Activated T-cell treated with anti-CD3 and anti-CD28 coated beads, Interleukin-2, amount 50 U/mL, for 24 hours (primary cell): ENCODE results near the gene CTBP2.
A peak's percentile ranks its signal among the peaks of the same experiment; 100 is the strongest.

Source experiments
- DNase-seq: peaks from one replicate; pipeline ENCODE4 v3.0.0-alpha.2; 2020
- H3K27ac Mint-ChIP-seq: 2 replicates; pipeline ENCODE4 v1.8.0; 2020; ENCODE audit warnings: mild to moderate bottlenecking, mixed read lengths
- H3K27me3 Mint-ChIP-seq: 2 replicates; pipeline ENCODE4 v1.8.0; 2020; ENCODE audit warnings: mixed read lengths
- H3K36me3 Mint-ChIP-seq: 2 replicates; pipeline ENCODE4 v1.8.0; 2020; ENCODE audit warnings: low read depth, mixed read lengths
- H3K4me1 Mint-ChIP-seq: 2 replicates; pipeline ENCODE4 v1.8.0; 2020; ENCODE audit warnings: low read depth, mixed read lengths
- H3K4me3 Mint-ChIP-seq: 2 replicates; pipeline ENCODE4 v1.8.0; 2020; ENCODE audit warnings: mild to moderate bottlenecking, moderate library complexity, mixed read lengths
- H3K9me3 Mint-ChIP-seq: 2 replicates; pipeline ENCODE4 v1.8.0; 2020; ENCODE audit warnings: mixed read lengths

The CTBP2 gene

GRCh38 chr10:125002423-125003145, 157.8 kb downstream of the CTBP2 start:
- peak; percentile 15 for DNase-seq
- Mint-ChIP-seq H3K9me3 (no peaks in the 10 kb centered on the region), H3K27ac (no peak overlapping the region), H3K27me3 (peaks cover 3% of the 10 kb centered on the region), H3K36me3 (no peaks in the 10 kb centered on the region), H3K4me1 (no peaks in the 10 kb centered on the region), H3K4me3 (no peak overlapping the region)

DNA sequence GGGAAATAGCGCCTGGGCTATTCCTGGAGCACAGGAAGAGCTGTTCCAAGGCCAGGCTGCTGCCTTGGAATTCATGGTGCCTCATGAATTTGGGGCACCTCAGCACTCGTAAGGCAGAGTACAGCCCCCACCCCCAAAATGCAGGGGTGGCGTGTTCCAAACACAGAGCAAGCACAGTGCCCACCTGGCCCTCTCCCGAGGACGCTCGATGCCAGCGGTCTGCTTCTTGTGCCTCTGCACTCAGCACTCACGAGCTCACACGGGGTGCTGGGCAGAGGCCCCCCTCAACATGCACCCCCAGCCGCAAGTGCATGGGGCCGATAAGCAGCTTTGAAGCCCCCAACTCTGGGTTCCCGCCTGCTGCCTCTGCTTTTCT, 158.3 kb downstream of the CTBP2 start:
- no peaks in the 10 kb centered on the region for H3K9me3 Mint-ChIP-seq
- H3K27ac Mint-ChIP-seq, result no peak overlapping the region
- no peak for DNase-seq
- H3K4me1 Mint-ChIP-seq, result no peaks in the 10 kb centered on the region
- peaks cover 3% of the 10 kb centered on the region for H3K27me3 Mint-ChIP-seq
- no peak overlapping the region for H3K4me3 Mint-ChIP-seq
- H3K36me3 Mint-ChIP-seq, result no peaks in the 10 kb centered on the region

DNA sequence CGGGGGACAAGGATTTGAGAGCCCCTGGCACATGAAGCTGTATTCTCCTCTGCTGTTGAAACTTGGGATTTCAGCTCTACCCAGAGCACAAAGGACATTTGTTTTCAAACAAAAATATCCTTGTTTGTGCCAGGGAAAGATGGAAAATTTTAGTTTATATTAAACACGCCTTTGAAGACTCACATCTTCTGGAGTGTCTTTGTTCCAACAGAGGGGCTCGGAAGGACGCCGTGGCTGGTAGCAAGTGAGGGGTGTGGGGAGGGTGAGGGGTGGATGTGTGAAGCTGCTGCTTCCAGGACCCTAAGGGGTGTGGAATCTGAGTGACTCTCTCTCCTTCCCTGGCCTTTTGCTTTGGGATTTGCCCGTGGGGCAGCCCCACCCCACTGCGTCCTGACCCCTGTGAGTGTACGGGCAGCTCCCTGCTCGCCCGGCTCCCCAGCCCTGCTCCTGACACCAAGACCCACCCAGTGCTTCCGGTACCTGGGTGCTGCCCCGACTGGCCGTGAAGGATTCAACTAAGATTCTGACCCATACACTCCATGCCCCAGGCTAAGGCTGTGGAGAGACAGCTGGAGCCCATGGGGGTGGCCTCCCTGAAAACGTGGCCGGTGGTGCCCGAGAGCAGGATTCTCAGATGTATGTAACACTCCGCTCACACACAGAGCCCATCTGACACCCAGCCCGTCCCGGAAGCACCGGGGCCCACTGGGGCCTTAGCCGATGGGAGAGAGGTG, 158.9 kb downstream of the CTBP2 start:
- no peak overlapping the region for H3K4me3 Mint-ChIP-seq
- H3K4me1 Mint-ChIP-seq, result no peaks in the 10 kb centered on the region
- H3K27ac Mint-ChIP-seq, result no peak overlapping the region
- H3K36me3 Mint-ChIP-seq, result no peaks in the 10 kb centered on the region
- no peaks in the 10 kb centered on the region for H3K9me3 Mint-ChIP-seq
- DNase-seq, result peak; percentile 26
- H3K27me3 Mint-ChIP-seq, result peaks cover 3% of the 10 kb centered on the region

- Mint-ChIP-seq H3K27ac (no peak overlapping the region), H3K36me3 (no peaks in the 10 kb centered on the region), H3K27me3 (peaks cover 3% of the 10 kb centered on the region), H3K9me3 (no peaks in the 10 kb centered on the region), H3K4me3 (no peak overlapping the region), H3K4me1 (no peaks in the 10 kb centered on the region)
- DNase-seq, result peak; percentile 27
These were observed 159.7 kb downstream of the CTBP2 start for GRCh38 chr10:125000366-125001312.

DNA sequence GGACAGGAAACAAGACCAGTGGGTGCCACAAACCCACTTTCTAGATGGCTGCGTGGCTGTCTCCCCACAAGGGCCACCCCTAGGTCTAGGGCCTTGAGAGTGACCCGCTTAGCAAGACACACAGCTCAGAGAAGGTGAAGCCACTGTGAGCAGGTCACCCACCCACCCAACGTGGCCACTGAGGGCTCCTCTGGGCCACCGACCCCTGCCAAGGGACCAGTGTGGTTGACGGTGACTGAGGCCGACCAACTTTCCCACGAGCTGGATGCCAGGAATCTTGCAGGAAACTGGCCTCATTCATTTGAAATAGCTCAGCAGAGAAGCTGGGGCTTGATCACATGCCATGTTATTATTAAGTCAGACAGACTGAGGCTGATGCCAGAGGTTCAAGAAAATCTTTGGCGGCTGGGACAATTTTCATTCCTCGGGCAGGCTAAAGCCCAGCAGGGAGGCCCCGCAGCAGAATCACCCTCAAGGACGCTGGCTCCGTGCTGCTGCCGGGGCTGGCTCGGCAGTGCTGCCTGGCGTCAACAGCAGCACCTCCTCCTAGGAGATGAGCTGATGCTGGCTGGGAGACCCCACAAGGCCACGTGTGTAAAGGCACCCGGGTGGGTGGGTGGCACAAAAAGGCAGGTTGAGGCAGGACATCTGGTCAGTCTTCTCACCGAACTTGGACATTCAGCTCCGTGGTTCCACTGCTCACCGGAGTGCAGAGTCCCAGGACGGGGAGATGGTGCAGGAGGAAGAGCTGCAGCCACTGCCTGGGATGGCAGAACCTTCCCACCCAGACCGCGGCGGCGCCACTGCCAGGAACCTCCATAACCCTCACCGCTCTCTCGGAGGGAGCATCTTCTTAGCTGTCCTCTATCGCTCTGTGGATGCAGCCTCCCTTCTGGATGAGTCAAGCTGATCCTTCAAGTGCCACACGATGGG, 160.7 kb downstream of the CTBP2 start:
- Mint-ChIP-seq H3K4me3 (no peak overlapping the region), H3K27ac (no peak overlapping the region), H3K27me3 (peaks cover 3% of the 10 kb centered on the region), H3K36me3 (no peaks in the 10 kb centered on the region), H3K9me3 (no peaks in the 10 kb centered on the region), H3K4me1 (no peaks in the 10 kb centered on the region)
- DNase-seq, result peak; percentile 20

DNA sequence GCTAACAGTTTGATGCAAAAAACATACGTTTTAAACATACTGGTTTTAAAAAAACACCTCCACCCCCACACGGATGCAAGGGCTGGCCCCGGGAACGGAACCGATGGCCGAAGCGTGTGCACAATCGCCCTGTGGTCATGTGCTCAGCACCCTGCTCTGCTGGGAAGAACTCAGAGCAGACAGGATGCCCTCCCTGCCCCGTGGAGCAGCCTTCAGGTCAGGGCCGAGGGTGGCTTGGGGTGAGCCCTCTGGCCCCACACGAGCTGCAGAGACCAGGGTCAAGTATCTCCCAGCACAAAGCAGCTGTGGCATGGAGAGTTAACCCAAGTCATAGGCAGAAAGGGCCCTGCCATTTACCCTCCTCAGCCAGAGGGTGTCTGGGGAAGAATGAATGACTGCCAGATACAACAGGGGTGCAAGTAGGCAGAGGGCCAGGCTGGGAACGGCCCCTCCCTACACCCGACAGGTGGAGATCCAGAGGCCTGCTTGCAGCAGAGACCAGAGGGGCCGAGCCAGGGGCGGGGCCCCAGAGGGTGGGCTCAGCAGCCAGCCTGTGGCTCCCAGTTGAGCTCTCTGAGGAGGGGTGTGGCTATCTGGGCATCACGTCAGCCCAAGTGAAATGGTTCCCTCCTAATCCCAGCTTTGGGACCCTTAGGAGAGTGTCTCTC, 161.6 kb downstream of the CTBP2 start:
- peak; percentile 25 for DNase-seq
- H3K27ac Mint-ChIP-seq, result no peak overlapping the region
- H3K9me3 Mint-ChIP-seq, result no peaks in the 10 kb centered on the region
- H3K4me1 Mint-ChIP-seq, result no peaks in the 10 kb centered on the region
- peaks cover 3% of the 10 kb centered on the region for H3K27me3 Mint-ChIP-seq
- no peak overlapping the region for H3K4me3 Mint-ChIP-seq
- H3K36me3 Mint-ChIP-seq, result no peaks in the 10 kb centered on the region

DNA sequence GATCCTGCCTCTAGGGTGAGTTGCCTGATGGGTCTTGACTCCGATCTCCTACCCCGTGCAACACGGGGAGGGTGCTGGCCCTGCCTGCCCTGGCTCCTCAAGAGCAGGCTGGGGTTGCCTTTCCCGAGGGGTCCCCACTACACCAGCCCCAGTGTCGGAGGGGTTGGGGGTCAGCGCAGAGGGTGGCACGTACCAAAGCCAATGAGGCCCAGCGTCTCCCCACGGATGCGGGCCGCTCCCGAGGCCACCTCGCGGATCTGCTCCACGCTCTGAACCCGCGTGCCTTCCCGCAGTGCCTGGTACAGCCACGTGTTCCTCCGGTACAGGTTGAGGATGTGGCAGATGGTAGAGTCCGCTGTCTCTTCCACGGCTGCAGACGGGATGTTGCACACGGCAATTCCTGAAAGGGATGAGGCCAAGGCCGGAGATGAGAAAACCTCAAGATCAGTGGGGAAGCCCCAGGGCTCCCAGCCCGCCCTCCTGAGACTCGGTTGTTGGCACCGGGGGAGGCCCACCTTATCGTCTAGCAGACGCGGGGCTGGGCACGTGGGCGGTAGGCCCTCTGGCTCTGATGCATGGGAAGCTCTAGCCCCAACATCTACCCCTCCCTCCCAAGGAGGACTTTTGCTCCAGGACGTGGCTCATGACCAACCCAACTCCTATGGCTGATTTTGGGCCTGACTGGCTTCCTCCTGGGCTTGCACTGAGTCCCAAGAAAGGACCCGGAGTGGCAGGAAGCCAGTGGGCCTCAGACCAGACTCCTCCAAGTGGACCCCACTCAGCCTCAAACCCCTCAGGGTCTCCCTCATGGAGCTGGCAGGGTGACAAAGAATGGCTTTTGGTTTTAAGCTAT, 162.4 kb downstream of the CTBP2 start:
- H3K27me3 Mint-ChIP-seq, result peaks cover 2% of the 10 kb centered on the region
- H3K27ac Mint-ChIP-seq, result no peak overlapping the region
- no peaks in the 10 kb centered on the region for H3K9me3 Mint-ChIP-seq
- H3K4me1 Mint-ChIP-seq, result no peaks in the 10 kb centered on the region
- no peaks in the 10 kb centered on the region for H3K36me3 Mint-ChIP-seq
- peak; percentile 21 for DNase-seq
- H3K4me3 Mint-ChIP-seq, result no peak overlapping the region

DNA sequence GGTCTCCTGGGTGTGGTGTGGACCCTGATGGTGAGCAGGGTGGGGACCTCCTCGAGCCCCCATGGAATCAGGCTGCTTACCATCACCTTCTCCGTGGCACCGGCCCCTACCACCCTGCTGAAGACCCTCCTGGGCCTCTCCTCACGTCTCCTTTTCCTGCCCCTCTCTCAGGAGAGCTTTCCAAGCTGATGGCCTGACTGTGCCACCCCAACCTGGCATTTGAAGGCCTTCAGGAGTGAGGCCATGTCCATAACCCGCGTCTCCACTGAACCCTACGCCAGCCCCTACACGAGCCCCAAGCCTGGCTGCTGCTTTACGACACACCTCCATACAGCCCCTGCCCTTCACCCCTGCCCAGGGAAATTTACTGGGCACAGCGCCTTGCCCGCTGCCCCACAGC, 163.1 kb downstream of the CTBP2 start:
- no peak overlapping the region for H3K4me3 Mint-ChIP-seq
- H3K4me1 Mint-ChIP-seq, result no peaks in the 10 kb centered on the region
- no peaks in the 10 kb centered on the region for H3K27me3 Mint-ChIP-seq
- no peak overlapping the region for H3K27ac Mint-ChIP-seq
- H3K36me3 Mint-ChIP-seq, result no peaks in the 10 kb centered on the region
- peak; percentile 7 for DNase-seq
- no peaks in the 10 kb centered on the region for H3K9me3 Mint-ChIP-seq

DNA sequence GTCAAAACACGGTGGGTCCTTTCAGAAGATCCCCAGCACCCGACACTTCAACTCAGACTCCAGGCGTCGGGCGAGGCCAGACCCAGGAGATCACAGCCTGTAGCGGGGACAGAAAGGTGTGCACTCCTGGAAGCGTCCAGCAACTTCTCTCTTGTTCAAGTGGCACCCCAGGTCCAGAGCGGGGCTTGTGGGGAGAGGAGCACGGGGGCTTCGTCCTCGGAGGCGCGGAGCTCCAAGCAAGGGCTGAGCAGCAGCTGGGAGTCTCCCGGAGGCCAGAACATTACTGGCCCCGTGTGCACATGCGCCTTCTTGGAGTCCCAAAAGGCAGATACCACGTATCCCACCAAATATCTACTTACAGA, 163.5 kb downstream of the CTBP2 start:
- H3K9me3 Mint-ChIP-seq, result no peaks in the 10 kb centered on the region
- DNase-seq, result peak; percentile 22
- H3K36me3 Mint-ChIP-seq, result no peaks in the 10 kb centered on the region
- no peaks in the 10 kb centered on the region for H3K4me1 Mint-ChIP-seq
- H3K27me3 Mint-ChIP-seq, result no peaks in the 10 kb centered on the region
- no peak overlapping the region for H3K27ac Mint-ChIP-seq
- H3K4me3 Mint-ChIP-seq, result no peak overlapping the region

DNA sequence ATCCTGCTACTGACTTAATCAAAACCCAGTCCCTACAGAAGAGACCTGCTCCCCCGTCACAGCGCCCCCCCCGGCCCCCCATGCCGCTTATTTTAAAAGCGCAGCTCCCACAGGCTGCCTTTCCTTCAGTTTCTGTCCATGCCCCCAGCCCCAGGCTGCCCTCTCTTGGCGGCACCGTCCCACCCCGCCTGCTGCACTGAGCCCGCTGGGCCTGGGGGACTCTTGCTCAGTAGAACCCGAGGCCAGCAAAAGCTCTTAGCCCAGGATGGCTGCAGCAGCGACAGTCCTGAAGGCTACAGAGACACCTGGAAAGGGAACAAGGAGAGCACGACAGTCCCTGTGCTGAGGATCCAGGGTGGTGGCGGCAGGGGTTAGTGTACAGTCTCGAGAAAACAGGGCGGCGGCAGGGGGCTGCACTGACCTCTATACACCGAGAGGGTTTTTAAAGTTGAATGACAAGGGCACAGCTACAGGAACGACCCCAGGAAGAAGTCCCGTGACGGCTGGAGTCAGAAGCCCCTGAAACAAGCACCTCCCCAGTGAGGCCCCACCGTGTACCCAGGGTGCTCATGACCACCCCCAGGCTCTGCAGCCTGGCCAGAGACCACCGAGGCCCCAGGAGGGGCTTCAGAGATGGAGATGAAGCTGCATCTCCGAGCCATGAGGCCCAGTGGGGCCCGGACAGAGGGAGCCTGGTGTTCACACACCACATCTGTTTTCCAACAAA, 164.1 kb downstream of the CTBP2 start:
- Mint-ChIP-seq H3K4me3 (no peak overlapping the region), H3K36me3 (no peaks in the 10 kb centered on the region), H3K9me3 (no peaks in the 10 kb centered on the region), H3K4me1 (no peaks in the 10 kb centered on the region), H3K27ac (no peak overlapping the region), H3K27me3 (no peaks in the 10 kb centered on the region)
- DNase-seq, result peak; percentile 18

- H3K36me3 Mint-ChIP-seq, result peaks cover 5% of the 10 kb centered on the region
- H3K27ac Mint-ChIP-seq, result no peak overlapping the region
- DNase-seq, result peak; percentile 20
These were observed 164.8 kb downstream of the CTBP2 start for GRCh38 chr10:124995605-124996004.

More at GRCh38 chr10:124995605-124996004, 164.8 kb downstream of the CTBP2 start:
- Mint-ChIP-seq H3K9me3 (no peaks in the 10 kb centered on the region), H3K4me1 (no peaks in the 10 kb centered on the region), H3K27me3 (no peaks in the 10 kb centered on the region), H3K4me3 (no peak overlapping the region)
